Lung (tissue), 12 donors: ENCODE results near the gene BCL2L1. TPM values are rescaled to one million over a fixed set of nuclear protein-coding genes. Genes with fewer than 3 reads are reported as not detected.

ENCODE experiments used
- ATAC-seq: fragments of 200-7000 bp; cut with Tn5 transposase; one replicate; pipeline ENCODE4 v1.9.1; 2020; ENCODE audit warnings: moderate number of reproducible peaks; ENCODE audit not compliant: insufficient read depth, low FRiP score
- DNase-seq, 3 donors: peaks; one replicate each; pipeline ENCODE4 v3.0.0-alpha.2; 2013 to 2017
- H3K27ac ChIP-seq, 2 donors: one replicate each; pipeline ENCODE4 v1.5.1; 2013; ENCODE audit warnings: mild to moderate bottlenecking in 2 of 2, moderate library complexity in 2 of 2, control low read depth in 1 of 2, inconsistent platforms in 1 of 2, low read depth in 1 of 2, low read length in 1 of 2
- H3K27me3 ChIP-seq, 3 donors: one replicate each; pipeline ENCODE4 v1.5.1; 2013; ENCODE audit warnings: low read length in 2 of 3; ENCODE audit not compliant: control insufficient read depth in 3 of 3, insufficient read depth in 3 of 3
- H3K36me3 ChIP-seq, 4 donors: one replicate each; pipeline ENCODE4 v1.5.1; 2013; ENCODE audit warnings: low read length in 4 of 4, mild to moderate bottlenecking in 1 of 4, moderate library complexity in 1 of 4; ENCODE audit not compliant: control insufficient read depth in 4 of 4, insufficient read depth in 4 of 4
- H3K4me1 ChIP-seq, 5 donors: one replicate each; pipeline ENCODE4 v1.5.1; 2013; ENCODE audit warnings: low read length in 5 of 5, mild to moderate bottlenecking in 2 of 5, moderate library complexity in 1 of 5; ENCODE audit not compliant: control insufficient read depth in 5 of 5, insufficient read depth in 5 of 5
- H3K4me3 ChIP-seq: one replicate; pipeline ENCODE4 v1.5.1; 2013; ENCODE audit warnings: mild to moderate bottlenecking, control low read depth, moderate library complexity
- H3K9ac ChIP-seq, 2 donors: one replicate each; pipeline ENCODE4 v1.5.1; 2013; ENCODE audit warnings: low read length in 2 of 2, control low read depth in 1 of 2; ENCODE audit not compliant: insufficient read depth in 1 of 2
- H3K9me3 ChIP-seq, 4 donors: one replicate each; pipeline ENCODE4 v1.5.1; 2013; ENCODE audit warnings: low read length in 3 of 4, mild to moderate bottlenecking in 1 of 4, moderate library complexity in 1 of 4; ENCODE audit not compliant: control insufficient read depth in 4 of 4, insufficient read depth in 3 of 4
- CTCF ChIP-seq: IDR thresholded peaks from 2 replicates; pipeline ENCODE4 v1.5.1; 2012; ENCODE audit warnings: mild to moderate bottlenecking; ENCODE audit errors: control extremely low read depth, extremely low read depth
- WGBS, 2 donors: extraction: QIAGEN DNeasy Blood & Tissue Kit; methylation state at CpG; one replicate each; pipeline ENCODE4 v1.1.7; 2013; 5-methylcytosine and 5-hydroxymethylcytosine counted together
- polyA plus RNA-seq, 2 donors: library from polyadenylated mRNA; stranded (reverse); fragments of 200-250 nt; gene quantifications; one replicate each; pipeline ENCODE4 v1.2.1, GENCODE V29; 2013
- total RNA-seq, 2 donors: library from RNA; depleted of rRNA in 1 of 2; stranded (reverse); fragments of >200 nt in 1 of 2; gene quantifications; one replicate each; pipeline ENCODE4 v1.2.1, GENCODE V29; 2014 to 2021
- donor health status: control.
- donor health status: control.
- donor health status: Bipolar disorder and iron deficiency.
- donor health status: healthy.
- donor health status: DM: yes; HTN: yes; CAD: no.

Gene BCL2L1
- total and polyA plus RNA-seq, 4 donors: 107 to 150 (median 117) TPM

GRCh38 chr20:31720486-31721407 is 1.9 kb downstream of the BCL2L1 start:
- Histone ChIP-seq H3K27me3 (no peaks in the 10 kb centered on the region), H3K4me3 (peak overlapping the region; percentile 83), H3K36me3 (peaks cover 0 to 26% (median 18%) of the 10 kb centered on the region in 4 donors), H3K4me1 (peaks cover 5 to 41% (median 31%) of the 10 kb centered on the region in 5 donors), H3K27ac (peak overlapping the region; percentile 98 to 99), H3K9ac (peak overlapping the region in 1 of 2 donors; percentile 79), H3K9me3 (no peaks in the 10 kb centered on the region)
- no peak for TF ChIP-seq CTCF
- ATAC-seq (no peak), DNase-seq (no peak)
- WGBS, 2 donors: 12 to 26% methylated on average over 7 of the region's 7 CpGs

GRCh38 chr20:31719644-31720485 is 2.8 kb downstream of the BCL2L1 start:
- Histone ChIP-seq H3K36me3 (peaks cover 0 to 26% (median 18%) of the 10 kb centered on the region in 4 donors), H3K27me3 (no peaks in the 10 kb centered on the region), H3K4me1 (peaks cover 7 to 41% (median 31%) of the 10 kb centered on the region in 5 donors), H3K9ac (peak overlapping the region; percentile 20 to 79), H3K9me3 (no peaks in the 10 kb centered on the region), H3K4me3 (peak overlapping the region; percentile 83), H3K27ac (peak overlapping the region; percentile 98 to 99)
- WGBS, 2 donors: 34 to 60% methylated on average over 2 of the region's 2 CpGs
- DNase-seq (no peak), ATAC-seq (no peak)
- no peak for TF ChIP-seq CTCF

GRCh38 chr20:31718952-31719643 is 3.6 kb downstream of the BCL2L1 start:
- peak in 1 of 3 donors; percentile 48 for DNase-seq
- Histone ChIP-seq H3K9ac (peak overlapping the region in 1 of 2 donors; percentile 38), H3K27me3 (no peaks in the 10 kb centered on the region), H3K9me3 (no peaks in the 10 kb centered on the region), H3K36me3 (peaks cover 4 to 26% (median 20%) of the 10 kb centered on the region in 4 donors), H3K4me3 (peak overlapping the region; percentile 83), H3K4me1 (peaks cover 12 to 41% (median 31%) of the 10 kb centered on the region in 5 donors), H3K27ac (peak overlapping the region; percentile 98 to 99)
- ATAC-seq: no peak
- WGBS, 2 donors: 36 to 39% methylated on average over 6 of the region's 6 CpGs
- TF ChIP-seq CTCF: no peak
